Measurements from ENCODE around the gene ETFRF1.

- TF ChIP-seq SRF (IDR thresholded peaks at IDR 0.05; ENCODE audit: low read depth), result no peak
- TF ChIP-seq MAX (IDR thresholded peaks at IDR 0.05), result no peak
- no peak for TF ChIP-seq ELF1 (IDR thresholded peaks at IDR 0.05; ENCODE audit: borderline replicate concordance, low read depth)
- peak; percentile 37 to 75 (median 68); a peak in 5 of 6 replicates for TF ChIP-seq CTCF (IDR thresholded peaks at IDR 0.05 in 2 of 3, conservative IDR thresholded peaks at IDR 0.05 in 1 of 3; ENCODE audit: borderline replicate concordance in 1 of 3, insufficient read depth in 1 of 3, low read depth in 2 of 3, low read length in 2 of 3)
- TF ChIP-seq EZH2 (IDR thresholded peaks at IDR 0.05), result no peak
Observed at GRCh38 chr12:25155022-25155576, 39.9 kb upstream of the ETFRF1 start.
